H9 (cell line): ENCODE data around the gene ADORA1. TPM values are rescaled to one million over a fixed set of nuclear protein-coding genes. Genes with fewer than 3 reads are reported as not detected.

Source experiments
- DNase-seq: peaks from one replicate; pipeline ENCODE4 v3.0.0-alpha.2; 2017
- H2AFZ ChIP-seq: one replicate; pipeline ENCODE4 v1.6.1; 2013; ENCODE audit warnings: mild to moderate bottlenecking, low read length, control low read depth, moderate library complexity
- H2AK5ac ChIP-seq: 2 replicates; pipeline ENCODE4 v1.6.1; 2013; ENCODE audit warnings: low read length, control low read depth, mixed read lengths; ENCODE audit not compliant: insufficient read length
- H2BK120ac ChIP-seq: one replicate; pipeline ENCODE4 v1.6.1; 2013; ENCODE audit warnings: low read depth, mild to moderate bottlenecking, low read length, control low read depth, inconsistent platforms; ENCODE audit not compliant: poor library complexity, severe bottlenecking
- H2BK12ac ChIP-seq: 2 replicates; pipeline ENCODE4 v1.6.1; 2013; ENCODE audit warnings: low read length, control low read depth, mixed read lengths, low read depth; ENCODE audit not compliant: insufficient read length
- H2BK15ac ChIP-seq: 2 replicates; pipeline ENCODE4 v1.6.1; 2013; ENCODE audit warnings: low read depth, low read length, control low read depth
- H2BK20ac ChIP-seq: one replicate; pipeline ENCODE4 v1.6.1; 2013; ENCODE audit warnings: low read depth, mild to moderate bottlenecking, low read length, control low read depth, inconsistent platforms; ENCODE audit not compliant: poor library complexity, severe bottlenecking
- H2BK5ac ChIP-seq: 2 replicates; pipeline ENCODE4 v1.6.1; 2013; ENCODE audit warnings: low read length, control low read depth, mixed read lengths; ENCODE audit not compliant: insufficient read length
- H3K14ac ChIP-seq: 2 replicates; pipeline ENCODE4 v1.6.1; 2013; ENCODE audit warnings: low read length, control low read depth; ENCODE audit not compliant: insufficient read depth
- H3K18ac ChIP-seq: 2 replicates; pipeline ENCODE4 v1.6.1; 2013; ENCODE audit warnings: low read depth, mild to moderate bottlenecking, mixed read lengths, low read length, control low read depth; ENCODE audit not compliant: insufficient read length
- H3K23ac ChIP-seq: 2 replicates; pipeline ENCODE4 v1.6.1; 2013; ENCODE audit warnings: low read length, control low read depth, mixed read lengths, low read depth; ENCODE audit not compliant: insufficient read length
- H3K23me2 ChIP-seq: 2 replicates; pipeline ENCODE4 v1.6.1; 2013; ENCODE audit warnings: low read depth, mild to moderate bottlenecking, mixed read lengths, low read length, control low read depth; ENCODE audit not compliant: insufficient read length, poor library complexity, severe bottlenecking
- H3K27ac ChIP-seq: 2 replicates; pipeline ENCODE4 v1.5.1; 2013; ENCODE audit warnings: low read length, control low read depth, mixed read lengths, low read depth; ENCODE audit not compliant: insufficient read length
- H3K27me3 ChIP-seq: 2 replicates; pipeline ENCODE4 v1.6.1; 2013; ENCODE audit warnings: low read length, control low read depth, inconsistent platforms; ENCODE audit not compliant: insufficient read depth
- H3K4ac ChIP-seq: 2 replicates; pipeline ENCODE4 v1.6.1; 2013; ENCODE audit warnings: low read depth, mild to moderate bottlenecking, control low read depth, inconsistent platforms, low read length, moderate library complexity
- H3K4me1 ChIP-seq: 2 replicates; pipeline ENCODE4 v1.6.1; 2013; ENCODE audit warnings: low read length, control low read depth, inconsistent platforms; ENCODE audit not compliant: insufficient read depth
- H3K4me2 ChIP-seq: 2 replicates; pipeline ENCODE4 v1.6.1; 2013; ENCODE audit warnings: low read length, control low read depth, mixed read lengths; ENCODE audit not compliant: insufficient read length, insufficient read depth
- H3K56ac ChIP-seq: 2 replicates; pipeline ENCODE4 v1.6.1; 2013; ENCODE audit warnings: low read depth, mild to moderate bottlenecking, mixed read lengths, low read length, control low read depth; ENCODE audit not compliant: insufficient read length
- H3K79me1 ChIP-seq: 2 replicates; pipeline ENCODE4 v1.6.1; 2013; ENCODE audit warnings: low read depth, mild to moderate bottlenecking, moderate library complexity, low read length, control low read depth, inconsistent platforms; ENCODE audit not compliant: insufficient read depth, poor library complexity, severe bottlenecking
- H3K79me2 ChIP-seq: 2 replicates; pipeline ENCODE4 v1.6.1; 2013; ENCODE audit warnings: low read length, control low read depth, inconsistent platforms; ENCODE audit not compliant: insufficient read depth
- H3K9ac ChIP-seq: 2 replicates; pipeline ENCODE4 v1.6.1; 2013; ENCODE audit warnings: low read length, control low read depth, mixed read lengths; ENCODE audit not compliant: insufficient read length; ENCODE audit errors: extremely low read depth
- H3K9me3 ChIP-seq: one replicate; pipeline ENCODE4 v1.6.1; 2013; ENCODE audit warnings: low read depth, low read length, inconsistent platforms; ENCODE audit not compliant: control insufficient read depth
- H3T11ph ChIP-seq: one replicate; pipeline ENCODE4 v1.6.1; 2013; ENCODE audit warnings: mild to moderate bottlenecking, low read length, control low read depth, inconsistent platforms
- H4K20me1 ChIP-seq: one replicate; pipeline ENCODE4 v1.6.1; 2013; ENCODE audit not compliant: control insufficient read depth, insufficient read length, insufficient read depth
- H4K5ac ChIP-seq: 2 replicates; pipeline ENCODE4 v1.6.1; 2013; ENCODE audit warnings: low read depth, mild to moderate bottlenecking, mixed read lengths, low read length, control low read depth; ENCODE audit not compliant: insufficient read length
- H4K8ac ChIP-seq: replicated peaks from 2 replicates; pipeline ENCODE4 v1.6.1; 2013; ENCODE audit warnings: low read length, control low read depth, mixed read lengths, low read depth; ENCODE audit not compliant: insufficient read length
- H4K91ac ChIP-seq: 2 replicates; pipeline ENCODE4 v1.6.1; 2013; ENCODE audit warnings: low read depth, mild to moderate bottlenecking, moderate library complexity, mixed read lengths, low read length, control low read depth; ENCODE audit not compliant: insufficient read length
- H3K27ac Mint-ChIP-seq, 3 experiments: 2 replicates in 2 of 3; 3 replicates in 1 of 3; pipeline ENCODE4 v1.8.0; 2020 to 2021; ENCODE audit warnings: mixed read lengths in 3 of 3, mild to moderate bottlenecking in 1 of 3, moderate library complexity in 1 of 3
- H3K27me3 Mint-ChIP-seq: 2 replicates; pipeline ENCODE4 v1.8.0; 2021; ENCODE audit warnings: low read depth, mild to moderate bottlenecking, moderate library complexity, mixed read lengths
- H3K36me3 Mint-ChIP-seq, 3 experiments: 2 replicates in 2 of 3; 3 replicates in 1 of 3; pipeline ENCODE4 v1.8.0; 2020 to 2021; ENCODE audit warnings: low read depth in 3 of 3, mixed read lengths in 3 of 3; ENCODE audit not compliant: insufficient read depth in 1 of 3
- H3K4me1 Mint-ChIP-seq, 2 experiments: 2 replicates each; pipeline ENCODE4 v1.8.0; 2020; ENCODE audit warnings: mixed read lengths in 2 of 2
- H3K4me3 Mint-ChIP-seq, 2 experiments: 2 replicates in 1 of 2; 3 replicates in 1 of 2; pipeline ENCODE4 v1.8.0; 2020 to 2021; ENCODE audit warnings: mild to moderate bottlenecking in 2 of 2, mixed read lengths in 2 of 2, moderate library complexity in 1 of 2
- H3K9me3 Mint-ChIP-seq, 2 experiments: 2 replicates in 1 of 2; 3 replicates in 1 of 2; pipeline ENCODE4 v1.8.0; 2020; ENCODE audit warnings: mild to moderate bottlenecking in 2 of 2, mixed read lengths in 2 of 2, moderate library complexity in 1 of 2
- CTCF ChIP-seq: fragments of 200-600 bp; sonication (generic); conservative IDR thresholded peaks from 3 replicates; pipeline ENCODE4 v1.8.0; 2021; ENCODE audit warnings: antibody characterized with exemption, mild to moderate bottlenecking
- WGBS: extraction: QIAGEN DNeasy Blood & Tissue Kit; methylation state at CpG from one replicate; pipeline ENCODE4 v1.1.7; 2013; ENCODE audit warnings: missing lambda C conversion rate, low lambda C conversion rate, mixed read lengths; ENCODE audit not compliant: insufficient read length; ENCODE audit errors: extremely low coverage; 5-methylcytosine and 5-hydroxymethylcytosine counted together
- total RNA-seq: library from RNA; stranded (reverse); gene quantifications from 2 replicates; pipeline ENCODE4 v1.2.1, GENCODE V29; 2021

ADORA1 gene
- total RNA-seq, 1 experiment from 2014 or later: 1.3 TPM

GRCh38 chr1:203178083-203178482 lies 50.6 kb downstream of the ADORA1 start:
- Histone ChIP-seq H3K4me2 (no peak overlapping the region), H4K8ac (no peak overlapping the region), H3K18ac (no peak overlapping the region), H2BK20ac (no peak overlapping the region), H2BK12ac (no peak overlapping the region), H2BK15ac (no peak overlapping the region), H3K9me3 (no peaks in the 10 kb centered on the region), H3K4ac (no peak overlapping the region), H2BK5ac (no peak overlapping the region), H2AK5ac (no peak overlapping the region), H3T11ph (no peak overlapping the region), H3K9ac (no peak overlapping the region), H3K23ac (no peak overlapping the region), H3K56ac (no peak overlapping the region), H3K4me1 (no peaks in the 10 kb centered on the region), H3K79me1 (no peaks in the 10 kb centered on the region), H4K20me1 (no peaks in the 10 kb centered on the region), H2BK120ac (no peak overlapping the region), H3K23me2 (no peaks in the 10 kb centered on the region), H2AFZ (no peak overlapping the region), H4K5ac (no peak overlapping the region), H3K79me2 (no peaks in the 10 kb centered on the region), H3K27ac (no peak overlapping the region), H3K27me3 (no peaks in the 10 kb centered on the region), H3K14ac (no peak overlapping the region; the same call in 1 of the 2 replicates), H4K91ac (no peak overlapping the region)
- Mint-ChIP-seq H3K27ac (no peak overlapping the region), H3K4me1 (peaks cover 26 to 34% of the 10 kb centered on the region in 2 experiments), H3K4me3 (no peak overlapping the region; a peak in 1 of 5 replicates), H3K27me3 (peaks cover 1% of the 10 kb centered on the region; the same call in 1 of the 2 replicates), H3K36me3 (no peaks in the 10 kb centered on the region), H3K9me3 (no peaks in the 10 kb centered on the region)
- DNase-seq: peak; percentile 47
- no peak for TF ChIP-seq CTCF
- no CpG with 5 or more reads among the region's 5 CpGs for WGBS
